OCI-LY1 (cell line): ENCODE measurements around the gene FMO3.

ENCODE experiments used
- H2AFZ ChIP-seq: fragments of 200-600 bp; sonication (generic), shearing (Covaris generic); 2 replicates; pipeline ENCODE4 v1.6.0; 2014; ENCODE audit warnings: antibody characterized with exemption, mild to moderate bottlenecking, low read length
- H3F3A ChIP-seq: fragments of 200-600 bp; sonication (generic), shearing (Covaris generic); 2 replicates; pipeline ENCODE4 v1.6.0; 2014; ENCODE audit warnings: mild to moderate bottlenecking, antibody characterized with exemption, low read length, moderate library complexity; ENCODE audit not compliant: insufficient read depth
- H3K27ac ChIP-seq: fragments of 200-600 bp; sonication (generic); 2 replicates; pipeline ENCODE4 v1.5.1; 2014; ENCODE audit warnings: low read length, mixed run types, mild to moderate bottlenecking, low read depth; ENCODE audit not compliant: poor library complexity, severe bottlenecking
- H3K27me3 ChIP-seq: fragments of 200-600 bp; sonication (generic); 2 replicates; pipeline ENCODE4 v1.6.0; 2014; ENCODE audit warnings: antibody characterized with exemption, mild to moderate bottlenecking, low read length, moderate library complexity; ENCODE audit not compliant: insufficient read depth
- H3K36me3 ChIP-seq: fragments of 200-600 bp; sonication (generic); 2 replicates; pipeline ENCODE4 v1.6.1; 2014; ENCODE audit warnings: mild to moderate bottlenecking, antibody characterized with exemption, low read length, moderate library complexity, mixed read lengths; ENCODE audit not compliant: insufficient read depth
- H3K4me1 ChIP-seq: fragments of 200-600 bp; sonication (generic); 2 replicates; pipeline ENCODE4 v1.5.1; 2014; ENCODE audit warnings: mild to moderate bottlenecking, low read length, moderate library complexity; ENCODE audit not compliant: insufficient read depth, severe bottlenecking
- H3K4me2 ChIP-seq: fragments of 200-600 bp; sonication (generic), shearing (Covaris generic); 2 replicates; pipeline ENCODE4 v1.6.1; 2014; ENCODE audit warnings: low read length
- H3K4me3 ChIP-seq: fragments of 200-600 bp; sonication (generic); 2 replicates; pipeline ENCODE4 v1.5.1; 2014; ENCODE audit warnings: low read length, low read depth, mild to moderate bottlenecking, mixed read lengths; ENCODE audit not compliant: poor library complexity, severe bottlenecking
- H3K79me2 ChIP-seq: fragments of 200-600 bp; shearing (Covaris generic); 2 replicates; pipeline ENCODE4 v1.6.1; 2016; ENCODE audit warnings: mixed run types, low read length, mixed read lengths; ENCODE audit not compliant: insufficient read depth
- H3K9ac ChIP-seq: fragments of 200-600 bp; sonication (generic), shearing (Covaris generic); 2 replicates; pipeline ENCODE4 v1.6.1; 2014; ENCODE audit warnings: mild to moderate bottlenecking, low read length, mixed read lengths
- H3K9me2 ChIP-seq: fragments of 200-600 bp; sonication (generic), shearing (Covaris generic); 2 replicates; pipeline ENCODE4 v1.6.1; 2014; ENCODE audit warnings: low read depth, mild to moderate bottlenecking, low read length, mixed read lengths
- H3K9me3 ChIP-seq: fragments of 200-600 bp; shearing (Covaris generic); 2 replicates; pipeline ENCODE4 v1.6.1; 2014; ENCODE audit warnings: low read length, mixed read lengths
- H4K20me1 ChIP-seq: fragments of 200-600 bp; sonication (generic), shearing (Covaris generic); 2 replicates; pipeline ENCODE4 v1.6.0; 2016; ENCODE audit warnings: mild to moderate bottlenecking, low read length; ENCODE audit not compliant: insufficient read depth
- CTCF ChIP-seq: fragments of 200-600 bp; sonication (generic), shearing (Covaris generic); IDR thresholded peaks from 2 replicates; pipeline ENCODE4 v1.5.1; 2017; ENCODE audit warnings: mild to moderate bottlenecking, antibody characterized with exemption, low read length, moderate library complexity, mixed read lengths
- EZH2 ChIP-seq: fragments of 200-600 bp; sonication (generic), shearing (Covaris generic); IDR thresholded peaks from 2 replicates; pipeline ENCODE4 v1.8.0; 2017; ENCODE audit warnings: borderline replicate concordance, mixed run types, mild to moderate bottlenecking, antibody characterized with exemption, low read length, moderate library complexity, mixed read lengths

FMO3 gene

GRCh38 chr1:171112119-171112518 lies 21.4 kb downstream of the FMO3 start:
- Histone ChIP-seq H3F3A (no peaks in the 10 kb centered on the region), H3K79me2 (no peaks in the 10 kb centered on the region), H3K9me3 (no peaks in the 10 kb centered on the region), H3K27me3 (no peaks in the 10 kb centered on the region), H2AFZ (no peak overlapping the region), H4K20me1 (no peaks in the 10 kb centered on the region), H3K9me2 (no peaks in the 10 kb centered on the region), H3K4me3 (no peak overlapping the region), H3K9ac (no peak overlapping the region), H3K4me1 (no peaks in the 10 kb centered on the region), H3K27ac (no peak overlapping the region), H3K4me2 (no peak overlapping the region), H3K36me3 (no peaks in the 10 kb centered on the region)
- TF ChIP-seq EZH2: no peak
- no peak for TF ChIP-seq CTCF

GRCh38 chr1:171113382-171113781 lies 22.7 kb downstream of the FMO3 start:
- TF ChIP-seq EZH2 (no peak), CTCF (no peak)
- no peak overlapping the region for H3K27ac ChIP-seq

DNA sequence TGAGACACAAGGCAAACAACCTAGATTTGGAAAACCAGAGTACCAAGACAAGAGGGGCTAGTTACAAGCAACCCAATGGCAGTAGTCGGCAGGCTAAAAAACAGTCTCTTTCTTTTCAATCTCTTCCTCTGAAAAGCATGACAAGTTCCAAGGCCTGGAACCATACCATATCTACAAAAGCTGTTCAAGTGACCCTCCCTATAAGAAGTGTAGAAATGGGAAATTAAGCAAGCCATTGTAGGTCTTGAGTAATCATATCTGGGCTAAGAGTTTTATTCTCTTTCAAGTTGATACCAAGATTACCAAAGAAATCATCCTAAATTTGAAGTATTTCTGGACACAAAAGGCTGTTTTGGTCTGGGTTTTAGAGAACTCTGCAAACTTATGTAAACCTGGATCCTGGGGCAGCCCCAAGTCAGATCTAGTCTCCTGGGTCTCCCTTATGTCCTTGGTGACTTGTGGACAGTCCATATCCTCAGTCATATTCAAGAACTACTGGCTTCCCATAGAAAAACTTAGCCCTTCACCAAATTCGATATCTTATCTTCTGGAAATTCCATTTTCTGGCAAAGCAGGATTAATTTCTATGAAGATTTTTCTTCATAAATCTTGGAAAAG lies 24.7 kb downstream of the FMO3 start:
- Histone ChIP-seq H3K27me3 (no peaks in the 10 kb centered on the region), H3K36me3 (no peaks in the 10 kb centered on the region), H3K9me3 (no peaks in the 10 kb centered on the region), H3K9ac (no peak overlapping the region), H3K4me1 (no peaks in the 10 kb centered on the region), H3F3A (no peaks in the 10 kb centered on the region), H3K79me2 (no peaks in the 10 kb centered on the region), H3K4me2 (no peak overlapping the region), H3K9me2 (no peaks in the 10 kb centered on the region), H4K20me1 (no peaks in the 10 kb centered on the region), H2AFZ (no peak overlapping the region), H3K27ac (no peak overlapping the region), H3K4me3 (no peak overlapping the region)
- no peak for TF ChIP-seq EZH2

More at GRCh38 chr1:171113382-171113781, 22.7 kb downstream of the FMO3 start:
- Histone ChIP-seq H3K4me3 (no peak overlapping the region), H3K4me2 (no peak overlapping the region), H3K4me1 (no peaks in the 10 kb centered on the region), H3K9me3 (no peaks in the 10 kb centered on the region), H3K27me3 (no peaks in the 10 kb centered on the region), H4K20me1 (no peaks in the 10 kb centered on the region), H3F3A (no peaks in the 10 kb centered on the region), H2AFZ (no peak overlapping the region), H3K9ac (no peak overlapping the region), H3K36me3 (no peaks in the 10 kb centered on the region), H3K9me2 (no peaks in the 10 kb centered on the region), H3K79me2 (no peaks in the 10 kb centered on the region)

GRCh38 chr1:171116676-171117075 lies 26.0 kb downstream of the FMO3 start:
- no peak overlapping the region for H2AFZ ChIP-seq
- no peak for TF ChIP-seq EZH2
- no peak for TF ChIP-seq CTCF
- no peak overlapping the region for H3K4me3 ChIP-seq

More at GRCh38 chr1:171116676-171117075, 26.0 kb downstream of the FMO3 start:
- no peaks in the 10 kb centered on the region for H3K27me3 ChIP-seq
- no peaks in the 10 kb centered on the region for H3K36me3 ChIP-seq
- H3K4me1 ChIP-seq: no peaks in the 10 kb centered on the region
- H3K9me3 ChIP-seq: no peaks in the 10 kb centered on the region
- H3K4me2 ChIP-seq: no peak overlapping the region
- no peaks in the 10 kb centered on the region for H3F3A ChIP-seq
- H4K20me1 ChIP-seq: no peaks in the 10 kb centered on the region
- H3K9ac ChIP-seq: no peak overlapping the region
- H3K79me2 ChIP-seq: no peaks in the 10 kb centered on the region
- no peak overlapping the region for H3K27ac ChIP-seq
- no peaks in the 10 kb centered on the region for H3K9me2 ChIP-seq
